Skeletal muscle satellite cell (primary cell): ENCODE measurements around the gene ZNF124. TPM values are rescaled to one million over a fixed set of nuclear protein-coding genes. Genes with fewer than 3 reads are reported as not detected.
A peak's percentile ranks its signal among the peaks of the same experiment; 100 is the strongest.
"Not testable (repeated sequence)": the region's sequence is repeated elsewhere in the genome, so short reads cannot be mapped to it uniquely, and the experiment has no call there.

Source experiments
- H3K27me3 ChIP-seq: 2 replicates; pipeline ENCODE4 v1.7.0; 2013; ENCODE audit warnings: low read length; ENCODE audit not compliant: control insufficient read depth, insufficient read depth
- H3K36me3 ChIP-seq: 2 replicates; pipeline ENCODE4 v1.7.0; 2013; ENCODE audit warnings: mild to moderate bottlenecking, control low read depth, low read length; ENCODE audit not compliant: insufficient read depth
- H3K4me1 ChIP-seq: 2 replicates; pipeline ENCODE4 v1.7.0; 2013; ENCODE audit warnings: low read length; ENCODE audit not compliant: control insufficient read depth, insufficient read depth
- H3K4me2 ChIP-seq: 2 replicates; pipeline ENCODE4 v1.7.0; 2013; ENCODE audit warnings: mild to moderate bottlenecking, low read length
- H3K4me3 ChIP-seq: 2 replicates; pipeline ENCODE4 v1.7.0; 2013; ENCODE audit warnings: low read length
- H3K9ac ChIP-seq: 2 replicates; pipeline ENCODE4 v1.7.0; 2013; ENCODE audit warnings: mild to moderate bottlenecking, low read depth, low read length, moderate library complexity
- H3K9me3 ChIP-seq: replicated peaks from 2 replicates; pipeline ENCODE4 v1.7.0; 2013; ENCODE audit warnings: mild to moderate bottlenecking, control low read depth, low read length
- total RNA-seq: library from RNA; depleted of rRNA; stranded (reverse); fragments of >200 nt; gene quantifications from 2 replicates; pipeline ENCODE4 v1.2.3, GENCODE V29; 2012; rRNA removed

Gene ZNF124
- 20.5 and 30.4 TPM in 2 replicates for total RNA-seq

DNA sequence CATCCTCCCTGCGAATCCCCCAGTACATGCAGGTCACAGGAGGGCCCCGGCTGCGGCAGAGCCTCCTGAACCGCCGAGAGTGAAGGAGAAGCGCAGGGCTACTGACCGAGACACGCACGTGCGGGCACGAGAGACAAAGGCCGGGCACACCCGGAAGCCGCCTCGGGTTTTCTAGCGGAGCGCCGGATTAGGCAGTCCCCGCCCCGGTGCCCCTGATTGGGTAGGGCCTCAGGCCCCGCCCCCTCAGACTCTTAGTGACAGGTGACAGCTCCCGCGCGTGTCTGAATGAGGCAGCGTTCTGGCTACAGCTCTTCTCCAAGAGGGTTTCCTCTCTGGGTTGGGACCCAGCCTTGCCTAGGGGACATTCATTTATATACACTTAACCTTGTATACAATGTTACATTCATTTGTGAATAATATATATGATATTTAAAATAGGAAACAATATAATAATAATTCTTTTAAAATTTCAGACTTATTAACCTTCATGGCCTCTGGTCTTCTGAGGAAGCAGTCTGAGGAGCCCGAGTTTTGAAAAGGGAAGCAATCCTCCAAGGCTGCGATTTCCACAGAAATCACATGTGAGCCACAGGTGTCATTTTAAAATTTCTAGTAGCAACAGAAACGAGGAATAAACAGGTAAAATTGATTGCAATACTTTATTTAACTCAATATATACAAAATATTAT, at the start of gene ZNF124:
Gene ZNF124, minus strand, starts transcription at position 146 of the 689 bp plus-strand sequence. Its CDS starts 143 bp downstream, at position 3.
- H3K4me3 ChIP-seq: not testable (repeated sequence)

GRCh38 chr1:247220280-247220679, 48.5 kb upstream of the ZNF124 start:
- H3K36me3 ChIP-seq, H3K4me2 ChIP-seq, H3K9me3 ChIP-seq, H3K4me1 ChIP-seq, H3K9ac ChIP-seq, H3K4me3 ChIP-seq: not testable (repeated sequence)
- H3K27me3 ChIP-seq: peaks cover 12% of the 10 kb centered on the region

More for the DNA sequence above, at the start of gene ZNF124:
- H3K4me2 ChIP-seq, H3K27me3 ChIP-seq, H3K4me1 ChIP-seq, H3K9ac ChIP-seq, H3K36me3 ChIP-seq, H3K9me3 ChIP-seq: not testable (repeated sequence)

- Histone ChIP-seq H3K9ac (no peak overlapping the region), H3K36me3 (no peaks in the 10 kb centered on the region), H3K4me2 (no peak overlapping the region), H3K4me3 (no peak overlapping the region), H3K9me3 (no peaks in the 10 kb centered on the region), H3K27me3 (peaks cover 12% of the 10 kb centered on the region), H3K4me1 (no peaks in the 10 kb centered on the region)
Observed at GRCh38 chr1:247218121-247218651, 46.4 kb upstream of the ZNF124 start.

- no peaks in the 10 kb centered on the region for H3K4me1 ChIP-seq
- peaks cover 12% of the 10 kb centered on the region for H3K27me3 ChIP-seq
- H3K4me2 ChIP-seq: no peak overlapping the region
- H3K9ac ChIP-seq: no peak overlapping the region
- no peaks in the 10 kb centered on the region for H3K36me3 ChIP-seq
- no peaks in the 10 kb centered on the region for H3K9me3 ChIP-seq
- no peak overlapping the region for H3K4me3 ChIP-seq
Observed at GRCh38 chr1:247216261-247216660, 44.4 kb upstream of the ZNF124 start.

DNA sequence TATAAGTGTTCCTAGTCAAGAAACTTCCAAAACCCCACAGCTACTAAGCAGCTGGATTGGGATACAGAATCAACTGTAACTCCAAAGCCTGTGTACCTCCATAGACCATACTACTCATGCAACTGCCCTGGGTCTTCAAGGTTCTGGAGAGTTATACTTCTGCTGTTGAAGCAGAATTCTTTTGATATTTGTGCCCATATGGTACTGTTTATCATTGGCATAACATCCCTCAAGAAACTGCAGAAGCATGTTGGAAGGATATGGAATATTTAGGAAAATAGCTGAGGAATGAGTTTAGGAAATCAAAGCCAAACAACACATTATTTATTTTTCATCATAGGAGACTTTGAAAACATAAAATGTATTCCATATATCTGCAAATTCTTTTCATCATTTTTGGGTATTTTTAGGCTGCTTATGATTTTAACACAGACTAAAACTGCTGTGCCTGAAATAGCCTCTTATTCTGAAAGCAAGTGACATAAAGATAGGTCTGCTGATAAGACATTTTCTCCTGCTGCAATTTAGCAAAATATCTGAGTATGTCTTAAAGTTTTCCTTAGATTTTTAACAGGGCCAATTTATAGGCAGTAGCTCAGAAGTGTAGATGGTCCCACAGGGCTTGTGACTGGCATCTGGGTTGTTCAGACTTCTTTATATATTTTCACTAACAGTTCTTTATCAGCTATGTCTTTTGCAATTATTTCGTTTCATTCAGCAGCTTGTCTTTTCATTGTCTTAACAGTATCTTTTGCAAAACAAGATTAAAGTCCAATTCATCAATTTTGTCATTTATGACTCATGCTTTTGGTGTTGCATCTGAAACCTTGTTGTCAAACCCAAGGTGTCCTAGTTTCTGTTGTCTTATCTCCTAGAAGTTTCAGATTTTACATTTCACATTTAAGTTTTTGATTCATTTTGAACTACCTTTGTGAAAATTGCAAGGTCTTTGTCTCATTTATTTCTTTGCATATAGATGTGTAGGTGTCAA, 41.1 kb upstream of the ZNF124 start:
- peaks cover 11% of the 10 kb centered on the region for H3K4me1 ChIP-seq
- H3K36me3 ChIP-seq: peaks cover 11% of the 10 kb centered on the region
- no peak overlapping the region for H3K4me2 ChIP-seq
- no peak overlapping the region for H3K4me3 ChIP-seq
- peaks cover 12% of the 10 kb centered on the region for H3K27me3 ChIP-seq
- H3K9me3 ChIP-seq: no peaks in the 10 kb centered on the region
- H3K9ac ChIP-seq: no peak overlapping the region

DNA sequence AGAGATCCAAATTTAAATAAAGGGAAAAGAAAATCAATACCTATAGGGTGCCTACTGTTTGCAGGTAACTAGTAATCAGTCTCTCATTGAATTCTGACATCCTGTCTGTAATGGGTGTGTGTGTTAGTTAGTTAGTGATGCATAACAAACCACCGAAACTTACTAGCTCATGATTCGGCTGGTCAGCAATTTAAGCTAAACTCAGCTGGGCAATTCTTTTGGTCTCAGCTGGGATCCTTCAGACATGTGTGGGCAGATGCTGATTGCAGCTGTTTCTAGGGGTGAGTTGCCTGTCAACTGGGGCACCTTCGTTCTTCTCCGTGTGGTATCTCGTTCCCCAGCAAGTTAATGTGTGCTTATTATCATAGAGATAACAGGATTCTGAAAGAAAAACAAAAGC, 40.2 kb upstream of the ZNF124 start:
- no peak overlapping the region for H3K4me3 ChIP-seq
- H3K4me1 ChIP-seq: peaks cover 11% of the 10 kb centered on the region
- H3K36me3 ChIP-seq: peaks cover 11% of the 10 kb centered on the region
- H3K27me3 ChIP-seq: peaks cover 12% of the 10 kb centered on the region
- no peaks in the 10 kb centered on the region for H3K9me3 ChIP-seq
- no peak overlapping the region for H3K9ac ChIP-seq
- H3K4me2 ChIP-seq: no peak overlapping the region

DNA sequence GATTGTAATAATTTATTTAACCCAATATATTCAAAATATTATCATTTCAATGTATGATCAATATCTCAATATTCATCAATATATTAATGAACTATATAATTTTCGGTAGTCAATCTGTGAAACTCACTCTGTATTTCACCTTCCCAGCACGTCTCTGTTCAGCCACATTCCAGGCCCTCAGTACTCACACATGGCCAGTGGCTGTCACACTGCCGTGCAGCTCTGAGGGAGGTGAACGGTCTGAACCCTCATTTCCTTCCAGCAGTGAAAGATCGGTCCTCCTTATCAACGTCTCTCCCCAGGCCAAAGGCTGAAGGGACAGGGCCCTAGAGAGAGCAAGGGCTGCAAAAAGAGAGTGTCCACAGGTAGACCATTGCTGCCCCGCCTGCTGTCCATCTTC, 39.5 kb upstream of the ZNF124 start:
- peaks cover 11% of the 10 kb centered on the region for H3K4me1 ChIP-seq
- peaks cover 5% of the 10 kb centered on the region for H3K27me3 ChIP-seq
- H3K4me2 ChIP-seq: peak overlapping the region; percentile 80
- H3K4me3 ChIP-seq: no peak overlapping the region
- peaks cover 13% of the 10 kb centered on the region for H3K36me3 ChIP-seq
- H3K9ac ChIP-seq: no peak overlapping the region
- H3K9me3 ChIP-seq: no peaks in the 10 kb centered on the region

DNA sequence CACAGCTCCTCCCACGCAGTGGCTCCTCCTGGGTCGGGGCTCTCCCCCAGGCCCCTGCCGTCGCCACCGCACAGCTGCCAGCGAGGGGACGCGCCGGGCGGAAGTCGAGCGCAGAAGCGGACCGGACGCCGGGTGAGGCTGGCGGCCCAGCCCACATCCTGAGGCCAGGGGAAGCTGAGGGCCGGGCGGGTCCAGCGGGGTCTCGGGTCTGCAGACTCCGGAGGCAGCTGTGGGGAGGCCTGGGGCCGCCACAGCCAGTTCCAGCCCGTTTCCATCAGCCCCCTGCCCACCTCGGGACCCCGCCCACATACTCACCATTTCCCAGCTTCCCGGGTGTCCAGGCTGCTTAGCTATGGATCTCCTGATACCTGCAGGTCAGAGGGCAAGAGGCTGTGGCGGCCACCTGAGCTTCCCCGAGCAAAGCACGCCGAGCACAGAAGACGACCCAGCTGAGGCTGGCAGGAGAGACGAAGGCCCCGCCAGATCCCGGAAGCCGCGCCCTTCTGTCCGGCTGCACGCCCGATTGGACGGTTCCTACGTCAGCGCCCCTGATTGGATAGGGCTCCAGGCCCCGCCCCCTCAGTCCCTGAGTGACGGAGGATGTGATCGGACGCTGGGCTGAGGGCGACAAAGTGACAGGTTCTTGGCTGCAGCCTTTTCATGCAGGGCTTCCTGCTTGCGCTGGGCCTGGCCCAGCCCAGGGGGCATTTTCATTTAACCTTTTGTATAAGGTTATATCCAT, 38.7 kb upstream of the ZNF124 start:
- peak overlapping the region; percentile 80 for H3K4me2 ChIP-seq
- no peaks in the 10 kb centered on the region for H3K9me3 ChIP-seq
- peak overlapping the region; percentile 94 for H3K9ac ChIP-seq
- no peaks in the 10 kb centered on the region for H3K27me3 ChIP-seq
- H3K4me3 ChIP-seq: peak overlapping the region; percentile 79
- peaks cover 17% of the 10 kb centered on the region for H3K36me3 ChIP-seq
- peaks cover 11% of the 10 kb centered on the region for H3K4me1 ChIP-seq

GRCh38 chr1:247210062-247210375, 38.2 kb upstream of the ZNF124 start:
- H3K4me1 ChIP-seq: peaks cover 11% of the 10 kb centered on the region
- peak overlapping the region; percentile 94 for H3K9ac ChIP-seq
- no peaks in the 10 kb centered on the region for H3K27me3 ChIP-seq
- H3K4me2 ChIP-seq: peak overlapping the region; percentile 80
- peaks cover 17% of the 10 kb centered on the region for H3K36me3 ChIP-seq
- H3K4me3 ChIP-seq: peak overlapping the region; percentile 79
- no peaks in the 10 kb centered on the region for H3K9me3 ChIP-seq

DNA sequence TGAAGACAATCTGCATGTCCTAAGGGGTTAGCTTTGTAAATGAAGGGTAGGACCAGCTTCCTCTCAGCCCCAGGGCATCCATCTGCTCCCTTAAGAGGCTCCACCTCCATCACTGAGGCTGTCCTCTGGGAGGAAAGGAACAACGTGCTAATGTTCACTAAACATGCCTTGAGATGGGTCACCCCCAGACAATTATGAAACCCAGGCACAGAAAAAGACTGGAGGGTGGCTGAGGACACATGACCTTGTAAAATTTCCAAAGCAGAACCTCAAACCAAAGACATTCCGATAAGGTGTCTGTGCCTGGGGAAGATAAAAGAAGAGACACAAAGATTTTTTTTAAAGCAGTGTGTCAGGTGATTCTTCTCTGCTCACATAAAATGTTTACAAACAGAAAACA, 37.6 kb upstream of the ZNF124 start:
- H3K27me3 ChIP-seq: no peaks in the 10 kb centered on the region
- peaks cover 11% of the 10 kb centered on the region for H3K4me1 ChIP-seq
- H3K9me3 ChIP-seq: no peaks in the 10 kb centered on the region
- peak overlapping the region; percentile 80 for H3K4me2 ChIP-seq
- peak overlapping the region; percentile 79 for H3K4me3 ChIP-seq
- H3K9ac ChIP-seq: peak overlapping the region; percentile 94
- peaks cover 18% of the 10 kb centered on the region for H3K36me3 ChIP-seq

GRCh38 chr1:247204177-247204647, 32.4 kb upstream of the ZNF124 start:
- H3K36me3 ChIP-seq: peaks cover 38% of the 10 kb centered on the region
- H3K4me1 ChIP-seq: peaks cover 4% of the 10 kb centered on the region
- no peaks in the 10 kb centered on the region for H3K27me3 ChIP-seq
- peaks cover 3% of the 10 kb centered on the region for H3K9me3 ChIP-seq
- H3K9ac ChIP-seq: no peak overlapping the region
- no peak overlapping the region for H3K4me3 ChIP-seq
- no peak overlapping the region for H3K4me2 ChIP-seq
